Activated naive CD4-positive, alpha-beta T cell treated with anti-CD3 and anti-CD28 coated beads, Interleukin-2, amount 50 U/mL, for 24 hours (primary cell): ENCODE data around the gene ZMYND12.
A peak's percentile ranks its signal among the peaks of the same experiment; 100 is the strongest.

Experiments
- H3K27ac Mint-ChIP-seq: one replicate; pipeline ENCODE4 v1.8.0; 2021; ENCODE audit warnings: mild to moderate bottlenecking, mixed read lengths
- H3K27me3 Mint-ChIP-seq: one replicate; pipeline ENCODE4 v1.8.0; 2021; ENCODE audit warnings: mixed read lengths
- H3K36me3 Mint-ChIP-seq: one replicate; pipeline ENCODE4 v1.8.0; 2021; ENCODE audit warnings: mixed read lengths
- H3K4me1 Mint-ChIP-seq: one replicate; pipeline ENCODE4 v1.8.0; 2021; ENCODE audit warnings: mixed read lengths
- H3K4me3 Mint-ChIP-seq: one replicate; pipeline ENCODE4 v1.8.0; 2021; ENCODE audit warnings: mild to moderate bottlenecking, mixed read lengths
- H3K9me3 Mint-ChIP-seq: one replicate; pipeline ENCODE4 v1.8.0; 2021; ENCODE audit warnings: mixed read lengths

Gene ZMYND12

GRCh38 chr1:42422737-42423136 lies 33.1 kb downstream of the ZMYND12 start:
- Mint-ChIP-seq H3K27ac (no peak overlapping the region), H3K36me3 (no peaks in the 10 kb centered on the region), H3K9me3 (no peaks in the 10 kb centered on the region), H3K4me3 (no peak overlapping the region), H3K4me1 (no peaks in the 10 kb centered on the region), H3K27me3 (no peaks in the 10 kb centered on the region)

GRCh38 chr1:42420911-42421585 lies 34.8 kb downstream of the ZMYND12 start:
- H3K36me3 Mint-ChIP-seq = no peaks in the 10 kb centered on the region
- H3K4me1 Mint-ChIP-seq = no peaks in the 10 kb centered on the region

GRCh38 chr1:42420121-42420520 lies 35.7 kb downstream of the ZMYND12 start:
- Mint-ChIP-seq H3K4me3 (no peak overlapping the region), H3K9me3 (no peaks in the 10 kb centered on the region), H3K27ac (no peak overlapping the region), H3K36me3 (no peaks in the 10 kb centered on the region), H3K27me3 (no peaks in the 10 kb centered on the region), H3K4me1 (no peaks in the 10 kb centered on the region)

More at GRCh38 chr1:42420911-42421585, 34.8 kb downstream of the ZMYND12 start:
- no peaks in the 10 kb centered on the region for H3K9me3 Mint-ChIP-seq
- no peaks in the 10 kb centered on the region for H3K27me3 Mint-ChIP-seq
- H3K27ac Mint-ChIP-seq = no peak overlapping the region
- H3K4me3 Mint-ChIP-seq = no peak overlapping the region

- H3K4me1 Mint-ChIP-seq = no peaks in the 10 kb centered on the region
- no peak overlapping the region for H3K4me3 Mint-ChIP-seq
- H3K27ac Mint-ChIP-seq = no peak overlapping the region
- H3K27me3 Mint-ChIP-seq = no peaks in the 10 kb centered on the region
- no peaks in the 10 kb centered on the region for H3K36me3 Mint-ChIP-seq
- H3K9me3 Mint-ChIP-seq = no peaks in the 10 kb centered on the region
These were observed 36.5 kb downstream of the ZMYND12 start for GRCh38 chr1:42419126-42419821.

- Mint-ChIP-seq H3K4me3 (no peak overlapping the region), H3K27me3 (peaks cover 1% of the 10 kb centered on the region), H3K9me3 (no peaks in the 10 kb centered on the region), H3K27ac (no peak overlapping the region), H3K4me1 (no peaks in the 10 kb centered on the region), H3K36me3 (no peaks in the 10 kb centered on the region)
These were observed 37.3 kb downstream of the ZMYND12 start for GRCh38 chr1:42418516-42418915.

- Mint-ChIP-seq H3K36me3 (no peaks in the 10 kb centered on the region), H3K9me3 (no peaks in the 10 kb centered on the region), H3K4me1 (no peaks in the 10 kb centered on the region), H3K4me3 (no peak overlapping the region), H3K27me3 (peaks cover 1% of the 10 kb centered on the region), H3K27ac (no peak overlapping the region)
These were observed 38.7 kb downstream of the ZMYND12 start for GRCh38 chr1:42417166-42417565.

- Mint-ChIP-seq H3K27ac (no peak overlapping the region), H3K27me3 (peaks cover 4% of the 10 kb centered on the region), H3K4me3 (no peak overlapping the region), H3K9me3 (no peaks in the 10 kb centered on the region), H3K36me3 (no peaks in the 10 kb centered on the region), H3K4me1 (no peaks in the 10 kb centered on the region)
These were observed 41.0 kb downstream of the ZMYND12 start for GRCh38 chr1:42414551-42415496.

- Mint-ChIP-seq H3K27me3 (peaks cover 9% of the 10 kb centered on the region), H3K4me1 (no peaks in the 10 kb centered on the region), H3K36me3 (peaks cover 2% of the 10 kb centered on the region), H3K4me3 (no peak overlapping the region), H3K9me3 (no peaks in the 10 kb centered on the region), H3K27ac (no peak overlapping the region)
These were observed 51.9 kb downstream of the ZMYND12 start for GRCh38 chr1:42403880-42404400.

- Mint-ChIP-seq H3K27ac (no peak overlapping the region), H3K4me3 (no peak overlapping the region), H3K36me3 (no peaks in the 10 kb centered on the region), H3K4me1 (no peaks in the 10 kb centered on the region), H3K27me3 (no peaks in the 10 kb centered on the region), H3K9me3 (no peaks in the 10 kb centered on the region)
These were observed 56.3 kb downstream of the ZMYND12 start for GRCh38 chr1:42399315-42400100.

GRCh38 chr1:42392967-42393848 lies 62.6 kb downstream of the ZMYND12 start:
- H3K4me1 Mint-ChIP-seq = peaks cover 6% of the 10 kb centered on the region
- no peaks in the 10 kb centered on the region for H3K36me3 Mint-ChIP-seq
- H3K27me3 Mint-ChIP-seq = no peaks in the 10 kb centered on the region
- H3K27ac Mint-ChIP-seq = no peak overlapping the region
- H3K4me3 Mint-ChIP-seq = no peak overlapping the region
- no peaks in the 10 kb centered on the region for H3K9me3 Mint-ChIP-seq

- H3K9me3 Mint-ChIP-seq = no peaks in the 10 kb centered on the region
- H3K27ac Mint-ChIP-seq = no peak overlapping the region
- no peak overlapping the region for H3K4me3 Mint-ChIP-seq
- no peaks in the 10 kb centered on the region for H3K27me3 Mint-ChIP-seq
- no peaks in the 10 kb centered on the region for H3K36me3 Mint-ChIP-seq
- peaks cover 6% of the 10 kb centered on the region for H3K4me1 Mint-ChIP-seq
These were observed 63.6 kb downstream of the ZMYND12 start for GRCh38 chr1:42392255-42392654.

GRCh38 chr1:42386051-42386450 lies 69.8 kb downstream of the ZMYND12 start:
- H3K27me3 Mint-ChIP-seq = peaks cover 22% of the 10 kb centered on the region
- H3K9me3 Mint-ChIP-seq = no peaks in the 10 kb centered on the region
- H3K4me1 Mint-ChIP-seq = no peaks in the 10 kb centered on the region
- H3K36me3 Mint-ChIP-seq = no peaks in the 10 kb centered on the region
- H3K27ac Mint-ChIP-seq = no peak overlapping the region
- no peak overlapping the region for H3K4me3 Mint-ChIP-seq

- Mint-ChIP-seq H3K4me1 (no peaks in the 10 kb centered on the region), H3K36me3 (no peaks in the 10 kb centered on the region), H3K4me3 (no peak overlapping the region), H3K27ac (no peak overlapping the region), H3K27me3 (peaks cover 22% of the 10 kb centered on the region), H3K9me3 (no peaks in the 10 kb centered on the region)
These were observed 70.5 kb downstream of the ZMYND12 start for GRCh38 chr1:42385283-42385682.

- peaks cover 6% of the 10 kb centered on the region for H3K4me1 Mint-ChIP-seq
- H3K4me3 Mint-ChIP-seq = peak overlapping the region; percentile 66
- no peaks in the 10 kb centered on the region for H3K36me3 Mint-ChIP-seq
- H3K27ac Mint-ChIP-seq = no peak overlapping the region
- no peaks in the 10 kb centered on the region for H3K9me3 Mint-ChIP-seq
- H3K27me3 Mint-ChIP-seq = peaks cover 35% of the 10 kb centered on the region
These were observed 74.5 kb downstream of the ZMYND12 start for GRCh38 chr1:42381280-42381673.
